ENCODE results near the gene RRM1. TPM values are rescaled to one million over a fixed set of nuclear protein-coding genes. Genes with fewer than 3 reads are reported as not detected.

RRM1 gene
- total RNA-seq, 1 donor from 2014 or later: 34.1 TPM

GRCh38 chr11:4071325-4071724 lies 23.3 kb upstream of the RRM1 start:
- Mint-ChIP-seq H3K36me3 (ENCODE audit: low read depth) (peaks cover 2% of the 10 kb centered on the region), H3K27ac (ENCODE audit: unreplicated experiment) (peak overlapping the region; percentile 90), H3K27me3 (ENCODE audit: low read depth) (no peaks in the 10 kb centered on the region), H3K4me3 (ENCODE audit: unreplicated experiment) (no peak overlapping the region), H3K4me1 (ENCODE audit: low read depth) (peaks cover 24% of the 10 kb centered on the region), H3K9me3 (ENCODE audit: low read depth) (no peaks in the 10 kb centered on the region)
- no peak for DNase-seq (ENCODE audit: low spot score)
- TF ChIP-seq CTCF (IDR thresholded peaks at IDR 0.05): no peak

GRCh38 chr11:4071914-4072313 lies 22.7 kb upstream of the RRM1 start:
- no peak overlapping the region for H3K4me3 Mint-ChIP-seq (ENCODE audit: unreplicated experiment)
- peaks cover 27% of the 10 kb centered on the region for H3K4me1 Mint-ChIP-seq (ENCODE audit: low read depth)
- DNase-seq (ENCODE audit: low spot score): no peak
- peak overlapping the region; percentile 90 for H3K27ac Mint-ChIP-seq (ENCODE audit: unreplicated experiment)
- peaks cover 2% of the 10 kb centered on the region for H3K36me3 Mint-ChIP-seq (ENCODE audit: low read depth)
- no peak for TF ChIP-seq CTCF (IDR thresholded peaks at IDR 0.05)
- H3K9me3 Mint-ChIP-seq (ENCODE audit: low read depth): no peaks in the 10 kb centered on the region
- H3K27me3 Mint-ChIP-seq (ENCODE audit: low read depth): no peaks in the 10 kb centered on the region

GRCh38 chr11:4072668-4073285 lies 21.8 kb upstream of the RRM1 start:
- peaks cover 27% of the 10 kb centered on the region for H3K4me1 Mint-ChIP-seq (ENCODE audit: low read depth)
- no peaks in the 10 kb centered on the region for H3K27me3 Mint-ChIP-seq (ENCODE audit: low read depth)
- H3K9me3 Mint-ChIP-seq (ENCODE audit: low read depth): no peaks in the 10 kb centered on the region
- no peak overlapping the region for H3K4me3 Mint-ChIP-seq (ENCODE audit: unreplicated experiment)
- H3K36me3 Mint-ChIP-seq (ENCODE audit: low read depth): peaks cover 2% of the 10 kb centered on the region
- TF ChIP-seq CTCF (IDR thresholded peaks at IDR 0.05): peak; percentile 90
- H3K27ac Mint-ChIP-seq (ENCODE audit: unreplicated experiment): peak overlapping the region; percentile 71
- DNase-seq (ENCODE audit: low spot score): no peak

GRCh38 chr11:4074266-4074665 lies 20.3 kb upstream of the RRM1 start:
- H3K36me3 Mint-ChIP-seq (ENCODE audit: low read depth): peaks cover 2% of the 10 kb centered on the region
- peaks cover 27% of the 10 kb centered on the region for H3K4me1 Mint-ChIP-seq (ENCODE audit: low read depth)
- H3K4me3 Mint-ChIP-seq (ENCODE audit: unreplicated experiment): no peak overlapping the region
- no peaks in the 10 kb centered on the region for H3K9me3 Mint-ChIP-seq (ENCODE audit: low read depth)
- no peak for TF ChIP-seq CTCF (IDR thresholded peaks at IDR 0.05)
- no peaks in the 10 kb centered on the region for H3K27me3 Mint-ChIP-seq (ENCODE audit: low read depth)
- no peak for DNase-seq (ENCODE audit: low spot score)
- H3K27ac Mint-ChIP-seq (ENCODE audit: unreplicated experiment): peak overlapping the region; percentile 58

- Mint-ChIP-seq H3K27ac (ENCODE audit: unreplicated experiment) (no peak overlapping the region), H3K4me1 (ENCODE audit: low read depth) (peaks cover 23% of the 10 kb centered on the region), H3K36me3 (ENCODE audit: low read depth) (peaks cover 2% of the 10 kb centered on the region), H3K27me3 (ENCODE audit: low read depth) (no peaks in the 10 kb centered on the region), H3K9me3 (ENCODE audit: low read depth) (no peaks in the 10 kb centered on the region), H3K4me3 (ENCODE audit: unreplicated experiment) (no peak overlapping the region)
- DNase-seq (ENCODE audit: low spot score): no peak
- TF ChIP-seq CTCF (IDR thresholded peaks at IDR 0.05): no peak
Measured at GRCh38 chr11:4076774-4077173, 17.8 kb upstream of the RRM1 start.

Measured in chondrocyte (in vitro differentiated cells).